Esophagus muscularis mucosa (tissue), 4 donors: ENCODE measurements around the gene PDSS2. TPM values are rescaled to one million over a fixed set of nuclear protein-coding genes. Genes with fewer than 3 reads are reported as not detected.

Experiments used
- DNase-seq: peaks from one replicate; pipeline ENCODE4 v3.0.0-alpha.2; 2017; ENCODE audit errors: extremely low spot score
- H3K27ac ChIP-seq, 4 donors: fragments of 200-600 bp; sonication (generic); replicated peaks in 1 of 4; 1 replicate in 3 of 4; 2 replicates in 1 of 4; pipeline ENCODE4 v1.5.1; 2016 to 2019; ENCODE audit warnings: mild to moderate bottlenecking in 1 of 4
- H3K27me3 ChIP-seq, 4 donors: fragments of 200-600 bp; sonication (generic); one replicate each; pipeline versions ENCODE4 v1.5.1 to v1.6.0; 2016 to 2019
- H3K36me3 ChIP-seq, 4 donors: fragments of 200-600 bp; sonication (generic); one replicate each; pipeline ENCODE4 v1.5.1; 2016 to 2019
- H3K4me1 ChIP-seq, 4 donors: fragments of 200-600 bp; sonication (generic); one replicate each; pipeline ENCODE4 v1.5.1; 2016 to 2019
- H3K4me3 ChIP-seq, 4 donors: fragments of 200-600 bp; sonication (generic); 1 replicate in 2 of 4; 2 replicates in 2 of 4; pipeline ENCODE4 v1.5.1; 2016 to 2019; ENCODE audit warnings: mild to moderate bottlenecking in 4 of 4, moderate library complexity in 1 of 4
- H3K9me3 ChIP-seq, 4 donors: fragments of 200-600 bp; sonication (generic); 1 replicate in 3 of 4; 2 replicates in 1 of 4; pipeline ENCODE4 v1.5.1; 2016 to 2019
- CTCF ChIP-seq, 3 experiments: fragments of 200-600 bp in 2 of 3; fragments of 450-650 bp in 1 of 3; sonication (generic) in 2 of 3; IDR thresholded peaks; one replicate each; pipeline ENCODE4 v1.5.1; 2017 to 2019; ENCODE audit warnings: antibody characterized with exemption in 3 of 3, mild to moderate bottlenecking in 2 of 3, moderate library complexity in 1 of 3
- EP300 ChIP-seq: sonication (generic); formaldehyde crosslinking; IDR thresholded peaks from one replicate; pipeline ENCODE4 v1.6.1; 2017; ENCODE audit warnings: antibody characterized with exemption
- POLR2A ChIP-seq: fragments of 450-650 bp; IDR thresholded peaks from one replicate; pipeline ENCODE4 v1.6.1; 2017; ENCODE audit warnings: antibody characterized with exemption, moderate library complexity, mild to moderate bottlenecking, low read depth
- POLR2AphosphoS5 ChIP-seq, 2 donors: sonication (generic); formaldehyde crosslinking; IDR thresholded peaks; one replicate each; pipeline ENCODE4 v1.6.1; 2017; ENCODE audit warnings: antibody characterized with exemption in 2 of 2
- WGBS: methylation state at CpG from one replicate; pipeline ENCODE4 v1.1.5; 2018; 5-methylcytosine and 5-hydroxymethylcytosine counted together
- intact Hi-C: fragments of 100-400 bp; cut with DNase I; formaldehyde crosslinking; loops from one replicate; pipeline ENCODE4 v1.15.1; 2023
- total RNA-seq, 4 donors: library from RNA; depleted of rRNA; stranded (reverse); fragments of >200 nt; gene quantifications; one replicate each; pipeline versions ENCODE4 v1.1.0 to v1.2.1, GENCODE V29; 2016

Gene PDSS2
- total RNA-seq, 4 donors from 2014 or later: 6.6 to 10.8 (median 8.7) TPM

GRCh38 chr6:107361753-107362604, 97.4 kb downstream of the PDSS2 start:
- intact Hi-C loops: no loop called here
- WGBS: 93% methylated on average over 5 of the region's 5 CpGs
- no peak for TF ChIP-seq POLR2AphosphoS5 (IDR thresholded peaks at IDR 0.05)
- TF ChIP-seq CTCF (IDR thresholded peaks at IDR 0.05): no peak
- no peak for TF ChIP-seq EP300

GRCh38 chr6:107360476-107360875, 98.9 kb downstream of the PDSS2 start:
- intact Hi-C loops: no loop called here
- Histone ChIP-seq H3K27me3 (no peaks in the 10 kb centered on the region), H3K27ac (no peak overlapping the region), H3K4me3 (no peak overlapping the region), H3K9me3 (no peaks in the 10 kb centered on the region), H3K36me3 (peaks cover 0 to 11% (median 8%) of the 10 kb centered on the region in 4 donors), H3K4me1 (peaks cover 0 to 9% (median 3%) of the 10 kb centered on the region in 4 donors)
- no peak for DNase-seq
- no peak for TF ChIP-seq POLR2AphosphoS5 (IDR thresholded peaks at IDR 0.05)
- 91% methylated on average over 2 of the region's 2 CpGs for WGBS

More at GRCh38 chr6:107361753-107362604, 97.4 kb downstream of the PDSS2 start:
- no peak overlapping the region for H3K27ac ChIP-seq
- no peak overlapping the region for H3K4me3 ChIP-seq
- H3K9me3 ChIP-seq: no peaks in the 10 kb centered on the region
- DNase-seq: no peak
- no peaks in the 10 kb centered on the region for H3K4me1 ChIP-seq
- H3K27me3 ChIP-seq: no peaks in the 10 kb centered on the region
- H3K36me3 ChIP-seq: peaks cover 0 to 11% (median 8%) of the 10 kb centered on the region in 4 donors

GRCh38 chr6:107357842-107358241, 101.5 kb downstream of the PDSS2 start:
- DNase-seq: no peak
- Histone ChIP-seq H3K36me3 (peaks cover 0 to 4% (median under 1%) of the 10 kb centered on the region in 4 donors), H3K27me3 (no peaks in the 10 kb centered on the region), H3K4me3 (no peak overlapping the region), H3K9me3 (no peaks in the 10 kb centered on the region), H3K27ac (no peak overlapping the region), H3K4me1 (peaks cover 2 to 29% (median 7%) of the 10 kb centered on the region in 4 donors)
- no peak for TF ChIP-seq POLR2AphosphoS5 (IDR thresholded peaks at IDR 0.05)
- no peak for TF ChIP-seq EP300
- TF ChIP-seq POLR2A: no peak
- TF ChIP-seq CTCF (IDR thresholded peaks at IDR 0.05): no peak
- WGBS: 95% methylated on average over 2 of the region's 2 CpGs
- intact Hi-C loops: no loop called here

- H3K4me3 ChIP-seq: no peak overlapping the region
- H3K36me3 ChIP-seq: no peaks in the 10 kb centered on the region
- 89% methylated on average over 2 of the region's 2 CpGs for WGBS
- DNase-seq: no peak
- peaks cover 2 to 29% (median 7%) of the 10 kb centered on the region in 4 donors for H3K4me1 ChIP-seq
- no peak overlapping the region for H3K27ac ChIP-seq
- H3K9me3 ChIP-seq: no peaks in the 10 kb centered on the region
- intact Hi-C loops: no loop called here
- no peaks in the 10 kb centered on the region for H3K27me3 ChIP-seq
- TF ChIP-seq POLR2A: no peak
- no peak for TF ChIP-seq POLR2AphosphoS5 (IDR thresholded peaks at IDR 0.05)
- TF ChIP-seq EP300: no peak
- no peak for TF ChIP-seq CTCF (IDR thresholded peaks at IDR 0.05)
These were observed 102.3 kb downstream of the PDSS2 start for GRCh38 chr6:107357031-107357430.

GRCh38 chr6:107355659-107356058, 103.7 kb downstream of the PDSS2 start:
- DNase-seq: no peak
- peaks cover 2 to 29% (median 7%) of the 10 kb centered on the region in 4 donors for H3K4me1 ChIP-seq
- no peak overlapping the region for H3K27ac ChIP-seq
- WGBS: 80% methylated on average over 3 of the region's 3 CpGs
- no peaks in the 10 kb centered on the region for H3K9me3 ChIP-seq
- intact Hi-C loops: no loop called here
- H3K36me3 ChIP-seq: no peaks in the 10 kb centered on the region
- H3K27me3 ChIP-seq: no peaks in the 10 kb centered on the region
- TF ChIP-seq CTCF (IDR thresholded peaks at IDR 0.05): no peak
- TF ChIP-seq POLR2AphosphoS5 (IDR thresholded peaks at IDR 0.05): no peak
- TF ChIP-seq POLR2A: no peak
- TF ChIP-seq EP300: no peak
- H3K4me3 ChIP-seq: no peak overlapping the region
